SK-N-SH (cell line): Measurements from ENCODE around the gene MAGEA6. TPM values are rescaled to one million over a fixed set of nuclear protein-coding genes. Genes with fewer than 3 reads are reported as not detected.

Source experiments
- CTCF ChIA-PET: fragments of 300-600, 350-600 bp; formaldehyde crosslinking; extraction: SDS; loops from one replicate; lab custom pipeline; 2021; lab: Yijun Ruan, JAX
- POLR2A ChIA-PET: fragments of 350-600 bp; sonication (Branson Sonifier 250); formaldehyde crosslinking; extraction: SDS; loops from one replicate; lab custom pipeline; 2020; ENCODE audit warnings: antibody characterized with exemption, inconsistent platforms; lab: Yijun Ruan, JAX
- DNase-seq: peaks from one replicate; pipeline ENCODE4 v3.0.0; 2012
- H2AFZ ChIP-seq: fragments of 200-600 bp; sonication (generic); 2 replicates; pipeline ENCODE4 v1.8.1; 2016; ENCODE audit warnings: antibody characterized with exemption, mild to moderate bottlenecking, low read depth
- H3F3A ChIP-seq: fragments of 200-600 bp; sonication (generic); replicated peaks from 2 replicates; pipeline ENCODE3; 2016; ENCODE audit warnings: antibody characterized with exemption, mild to moderate bottlenecking; ENCODE audit not compliant: insufficient read depth
- H3K27ac ChIP-seq, 2 experiments: fragments of 200-500 bp in 1 of 2; fragments of 200-600 bp in 1 of 2; sonication (Bioruptor generic) in 1 of 2; sonication (generic), shearing (Covaris generic) in 1 of 2; 2 replicates each; pipeline versions ENCODE4 v1.5.1 to v1.6.1; 2014 to 2016; ENCODE audit warnings: low read depth in 2 of 2, inconsistent platforms in 1 of 2, low read length in 1 of 2, mild to moderate bottlenecking in 1 of 2, mixed read lengths in 1 of 2
- H3K27me3 ChIP-seq: fragments of 200-600 bp; sonication (generic), shearing (Covaris generic); 2 replicates; pipeline ENCODE4 v1.6.1; 2016; ENCODE audit warnings: mixed run types; ENCODE audit not compliant: insufficient read depth
- H3K36me3 ChIP-seq, 2 experiments: fragments of 200-500 bp in 1 of 2; fragments of 200-600 bp in 1 of 2; sonication (Bioruptor generic) in 1 of 2; sonication (generic) in 1 of 2; replicated peaks in 1 of 2; 2 replicates each; pipeline versions ENCODE3 to v1.5.1; 2014 to 2016; ENCODE audit warnings: low read length in 1 of 2, mild to moderate bottlenecking in 1 of 2; ENCODE audit not compliant: insufficient read depth in 2 of 2, control insufficient read depth in 1 of 2
- H3K4me1 ChIP-seq, 2 experiments: fragments of 200-500 bp in 1 of 2; fragments of 200-600 bp in 1 of 2; sonication (Bioruptor generic) in 1 of 2; sonication (generic), shearing (Covaris generic) in 1 of 2; 2 replicates each; pipeline versions ENCODE4 v1.5.1 to v1.6.1; 2014 to 2016; ENCODE audit warnings: low read depth in 1 of 2, low read length in 1 of 2, mixed run types in 1 of 2; ENCODE audit not compliant: insufficient read depth in 2 of 2, control insufficient read depth in 1 of 2
- H3K4me2 ChIP-seq: fragments of 200-600 bp; sonication (generic), shearing (Covaris generic); 2 replicates; pipeline ENCODE4 v1.6.1; 2017; ENCODE audit warnings: mixed run types
- H3K4me3 ChIP-seq, 2 experiments: fragments of 200-500 bp in 1 of 2; fragments of 200-600 bp in 1 of 2; sonication (Bioruptor generic) in 1 of 2; sonication (generic), shearing (Covaris generic) in 1 of 2; 2 replicates each; pipeline versions ENCODE4 v1.5.1 to v1.8.1; 2014 to 2016; ENCODE audit warnings: low read depth in 2 of 2, inconsistent platforms in 1 of 2, low read length in 1 of 2, mild to moderate bottlenecking in 1 of 2, mixed read lengths in 1 of 2, moderate library complexity in 1 of 2
- H3K79me2 ChIP-seq: fragments of 200-600 bp; sonication (generic); 2 replicates; pipeline ENCODE4 v1.8.1; 2017; ENCODE audit warnings: mild to moderate bottlenecking; ENCODE audit not compliant: insufficient read depth
- H3K9ac ChIP-seq: fragments of 200-600 bp; sonication (generic); 2 replicates; pipeline ENCODE4 v1.6.1; 2017; ENCODE audit warnings: mixed run types
- H3K9me2 ChIP-seq: fragments of 200-600 bp; sonication (generic); 2 replicates; pipeline ENCODE4 v1.6.1; 2017; ENCODE audit warnings: mixed run types
- H3K9me3 ChIP-seq: fragments of 200-600 bp; sonication (generic); 2 replicates; pipeline ENCODE4 v1.6.1; 2017; ENCODE audit warnings: mixed run types, mild to moderate bottlenecking, moderate library complexity
- H4K20me1 ChIP-seq: fragments of 200-600 bp; sonication (generic); 2 replicates; pipeline ENCODE4 v1.6.1; 2017; ENCODE audit warnings: mild to moderate bottlenecking, mixed run types; ENCODE audit not compliant: insufficient read depth
- CTCF ChIP-seq: fragments of 200-600 bp; sonication (generic); IDR thresholded peaks from 2 replicates; pipeline ENCODE4 v1.6.1; 2017; ENCODE audit warnings: antibody characterized with exemption, mild to moderate bottlenecking, moderate library complexity
- ELF1 ChIP-seq: IDR thresholded peaks from 2 replicates; pipeline ENCODE4 v1.4.0; 2012
- EP300 ChIP-seq, 2 experiments: IDR thresholded peaks; 2 replicates each; pipeline versions ENCODE4 v1.4.0 to v1.6.1; 2012; ENCODE audit warnings: borderline replicate concordance in 1 of 2, low read depth in 1 of 2, low read length in 1 of 2
- FOSL2 ChIP-seq: IDR thresholded peaks from 2 replicates; pipeline ENCODE4 v1.4.0; 2012; ENCODE audit warnings: low read depth, mild to moderate bottlenecking, moderate library complexity, borderline replicate concordance
- FOXM1 ChIP-seq: IDR thresholded peaks from 2 replicates; pipeline ENCODE4 v1.4.0; 2012; ENCODE audit warnings: low read depth, mild to moderate bottlenecking
- JUND ChIP-seq: IDR thresholded peaks from 2 replicates; pipeline ENCODE4 v1.4.0; 2012
- MAX ChIP-seq: IDR thresholded peaks from 2 replicates; pipeline ENCODE4 v1.4.0; 2012; ENCODE audit warnings: low read depth
- MXI1 ChIP-seq: IDR thresholded peaks from 2 replicates; pipeline ENCODE4 v1.6.1; 2012; ENCODE audit warnings: mild to moderate bottlenecking, low read depth, low read length, improper control_type of control experiment
- NFIC ChIP-seq: IDR thresholded peaks from 2 replicates; pipeline ENCODE4 v1.4.0; 2012; ENCODE audit warnings: borderline replicate concordance
- POLR2AphosphoS5 ChIP-seq: IDR thresholded peaks from 2 replicates; pipeline ENCODE4 v1.6.1; 2012; ENCODE audit warnings: low read depth, low read length
- RCOR1 ChIP-seq: fragments of 150-350 bp; IDR thresholded peaks from 2 replicates; pipeline ENCODE4 v1.6.1; 2017; ENCODE audit warnings: antibody characterized with exemption, low read length
- RXRA ChIP-seq: IDR thresholded peaks from 2 replicates; pipeline ENCODE4 v1.4.0; 2012; ENCODE audit warnings: low read depth, mild to moderate bottlenecking, borderline replicate concordance
- SMC3 ChIP-seq: IDR thresholded peaks from 2 replicates; pipeline ENCODE4 v1.6.1; 2012; ENCODE audit warnings: low read depth, low read length, improper control_type of control experiment
- TAF1 ChIP-seq: IDR thresholded peaks from 2 replicates; pipeline ENCODE4 v1.6.1; 2012; ENCODE audit warnings: low read depth, mild to moderate bottlenecking, low read length, moderate library complexity, borderline replicate concordance
- USF2 ChIP-seq: fragments of 150-350 bp; IDR thresholded peaks from 2 replicates; pipeline ENCODE4 v1.6.1; 2017; ENCODE audit warnings: antibody characterized with exemption, low read length, low read depth, borderline replicate concordance
- YY1 ChIP-seq: IDR thresholded peaks from 2 replicates; pipeline ENCODE4 v1.4.0; 2012; ENCODE audit warnings: low read depth, mild to moderate bottlenecking
- ZBTB33 ChIP-seq: IDR thresholded peaks from 2 replicates; pipeline ENCODE4 v1.4.0; 2012; ENCODE audit warnings: low read depth, borderline replicate concordance
- WGBS: methylation state at CpG from one replicate; pipeline ENCODE4 v1.1.6; 2017; ENCODE audit warnings: low lambda C conversion rate; 5-methylcytosine and 5-hydroxymethylcytosine counted together
- polyA plus RNA-seq, 3 experiments: library from polyadenylated mRNA; depleted of rRNA; stranded (reverse); fragments of >200 nt; gene quantifications; 2 replicates each; pipeline ENCODE4 v1.2.3, GENCODE V29; 2012

The MAGEA6 gene
- polyA plus RNA-seq, 1 of the 3 experiments (the other 2 are of a cell fraction) = 63.1 TPM

GRCh38 chrX:152735860-152736511 is 33.5 kb downstream of the MAGEA6 start:
- Histone ChIP-seq H3K4me1 (peaks cover 0 to 6% of the 10 kb centered on the region in 2 experiments; a peak in 1 of 4 replicates), H3K27ac (no peak overlapping the region), H3K9ac (no peak overlapping the region), H2AFZ (no peak overlapping the region), H3K9me3 (no peaks in the 10 kb centered on the region), H3K36me3 (peaks cover 2 to 4% of the 10 kb centered on the region in 2 experiments), H3K4me3 (no peak overlapping the region), H3K4me2 (no peak overlapping the region), H3K79me2 (peaks cover 46% of the 10 kb centered on the region), H3F3A (no peaks in the 10 kb centered on the region), H3K9me2 (no peaks in the 10 kb centered on the region), H3K27me3 (no peaks in the 10 kb centered on the region), H4K20me1 (no peaks in the 10 kb centered on the region)
- DNase-seq = no peak
- no peak for TF ChIP-seq RCOR1
- TF ChIP-seq RXRA = no peak
- TF ChIP-seq ELF1 = no peak
- TF ChIP-seq CTCF = no peak
- no peak for TF ChIP-seq SMC3
- no peak for TF ChIP-seq MXI1
- no peak for TF ChIP-seq JUND
- TF ChIP-seq USF2 = no peak
- no peak for TF ChIP-seq FOXM1
- no peak for TF ChIP-seq EP300 (IDR thresholded peaks at IDR 0.05; ENCODE audit: borderline replicate concordance in 1 of 2, low read depth in 1 of 2, low read length in 1 of 2)
- no peak for TF ChIP-seq POLR2AphosphoS5
- no peak for TF ChIP-seq TAF1
- TF ChIP-seq FOSL2 = no peak
- TF ChIP-seq MAX = no peak
- TF ChIP-seq YY1 = no peak
- no peak for TF ChIP-seq ZBTB33
- no peak for TF ChIP-seq NFIC
- WGBS = 52% methylated on average over 5 of the region's 12 CpGs
- ChIA-PET POLR2A (no interaction called here), CTCF (no interaction called here)
